Transverse colon (tissue), 4 donors: ENCODE results near the gene PC.

Source experiments
- EP300 ChIP-seq: sonication (generic); formaldehyde crosslinking; IDR thresholded peaks from one replicate; pipeline ENCODE4 v1.6.1; 2017; ENCODE audit warnings: antibody characterized with exemption, low read depth
- POLR2A ChIP-seq: fragments of 450-650 bp; IDR thresholded peaks from one replicate; pipeline ENCODE4 v1.6.1; 2016; ENCODE audit warnings: antibody characterized with exemption, mild to moderate bottlenecking, moderate library complexity
- POLR2AphosphoS5 ChIP-seq, 3 donors: sonication (generic); formaldehyde crosslinking; IDR thresholded peaks; one replicate each; pipeline ENCODE4 v1.6.1; 2016; ENCODE audit warnings: antibody characterized with exemption in 3 of 3
- TF ChIP-seq, protein P1 (sequence below), 5 experiments: fragments of 200-600 bp in 3 of 5; fragments of 450-650 bp in 2 of 5; sonication (generic) in 3 of 5; IDR thresholded peaks; 1 replicate in 2 of 5; 2 replicates in 3 of 5; pipeline ENCODE4 v1.5.1; 2016 to 2017; ENCODE audit warnings: antibody characterized with exemption in 5 of 5, inconsistent platforms in 3 of 5, mild to moderate bottlenecking in 2 of 5, moderate library complexity in 1 of 5

DNA sequence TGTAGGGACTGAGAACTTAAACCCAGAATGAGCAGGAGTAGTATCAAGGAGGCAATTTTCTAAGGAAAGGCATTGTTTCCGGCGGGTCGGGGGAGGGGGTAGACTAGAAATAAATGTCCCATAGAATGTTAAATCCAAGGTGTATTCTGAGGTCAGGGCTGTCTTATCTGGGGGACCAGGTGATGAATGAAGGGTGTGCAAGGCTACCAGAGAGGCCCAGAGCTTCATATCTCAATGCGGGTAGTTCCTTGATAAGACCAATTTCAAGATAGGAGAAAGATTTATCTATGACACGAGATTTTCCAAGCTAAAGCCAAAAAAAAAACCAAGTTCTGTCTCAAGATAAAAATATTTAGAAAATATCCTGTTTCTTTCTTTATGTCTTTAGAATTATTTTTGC, 123.2 kb downstream of the PC start:
- no peak for TF ChIP-seq EP300
- TF ChIP-seq, protein P1, sequence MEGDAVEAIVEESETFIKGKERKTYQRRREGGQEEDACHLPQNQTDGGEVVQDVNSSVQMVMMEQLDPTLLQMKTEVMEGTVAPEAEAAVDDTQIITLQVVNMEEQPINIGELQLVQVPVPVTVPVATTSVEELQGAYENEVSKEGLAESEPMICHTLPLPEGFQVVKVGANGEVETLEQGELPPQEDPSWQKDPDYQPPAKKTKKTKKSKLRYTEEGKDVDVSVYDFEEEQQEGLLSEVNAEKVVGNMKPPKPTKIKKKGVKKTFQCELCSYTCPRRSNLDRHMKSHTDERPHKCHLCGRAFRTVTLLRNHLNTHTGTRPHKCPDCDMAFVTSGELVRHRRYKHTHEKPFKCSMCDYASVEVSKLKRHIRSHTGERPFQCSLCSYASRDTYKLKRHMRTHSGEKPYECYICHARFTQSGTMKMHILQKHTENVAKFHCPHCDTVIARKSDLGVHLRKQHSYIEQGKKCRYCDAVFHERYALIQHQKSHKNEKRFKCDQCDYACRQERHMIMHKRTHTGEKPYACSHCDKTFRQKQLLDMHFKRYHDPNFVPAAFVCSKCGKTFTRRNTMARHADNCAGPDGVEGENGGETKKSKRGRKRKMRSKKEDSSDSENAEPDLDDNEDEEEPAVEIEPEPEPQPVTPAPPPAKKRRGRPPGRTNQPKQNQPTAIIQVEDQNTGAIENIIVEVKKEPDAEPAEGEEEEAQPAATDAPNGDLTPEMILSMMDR (IDR thresholded peaks at IDR 0.05): no peak
- TF ChIP-seq POLR2AphosphoS5 (IDR thresholded peaks at IDR 0.05): no peak
- no peak for TF ChIP-seq POLR2A
